SK-N-SH treated with all-trans-retinoic acid at 6 μM for 48 hours (cell line): Measurements from ENCODE around the gene UTS2B.

Source experiments
- ARNTL ChIP-seq: fragments of 450-650 bp; formaldehyde crosslinking; IDR thresholded peaks from 2 replicates; pipeline ENCODE4 v1.5.0; 2020; ENCODE audit warnings: low read depth, mild to moderate bottlenecking, moderate library complexity, borderline replicate concordance
- BACH2 ChIP-seq: fragments of 250-450 bp; sonication (Bioruptor Pico); IDR thresholded peaks from 2 replicates; pipeline ENCODE4 v1.9.0; 2021; ENCODE audit warnings: mild to moderate bottlenecking, borderline replicate concordance
- ESRRG ChIP-seq: fragments of 250-450 bp; sonication (Bioruptor Pico); IDR thresholded peaks from 2 replicates; pipeline ENCODE4 v1.6.1; 2021; ENCODE audit warnings: mild to moderate bottlenecking
- ISL1 ChIP-seq: fragments of 250-450 bp; sonication (Bioruptor Pico); IDR thresholded peaks from 2 replicates; pipeline ENCODE4 v2.1.2; 2022; ENCODE audit warnings: mild to moderate bottlenecking, moderate library complexity
- PPARA ChIP-seq: fragments of 250-450 bp; sonication (Bioruptor Pico); IDR thresholded peaks from 2 replicates; pipeline ENCODE4 v1.5.0; 2020; ENCODE audit warnings: mild to moderate bottlenecking, borderline replicate concordance
- RARB ChIP-seq: fragments of 250-450 bp; sonication (Bioruptor Pico); IDR thresholded peaks from 2 replicates; pipeline ENCODE4 v1.8.0; 2021; ENCODE audit warnings: mild to moderate bottlenecking, moderate library complexity
- ZFP3 ChIP-seq: fragments of 250-450 bp; sonication (Bioruptor Pico); IDR thresholded peaks from 2 replicates; pipeline ENCODE4 v1.5.0; 2020; ENCODE audit warnings: mild to moderate bottlenecking, moderate library complexity
- ZFP30 ChIP-seq: fragments of 450-650 bp; formaldehyde crosslinking; IDR thresholded peaks from 2 replicates; pipeline ENCODE4 v1.5.0; 2022; ENCODE audit warnings: mild to moderate bottlenecking, moderate library complexity
- ZNF565 ChIP-seq: fragments of 450-650 bp; formaldehyde crosslinking; conservative IDR thresholded peaks from 2 replicates; pipeline ENCODE4 v1.5.0; 2020; ENCODE audit warnings: low read depth, mild to moderate bottlenecking, moderate library complexity
- ZNF8 ChIP-seq: fragments of 450-650 bp; formaldehyde crosslinking; IDR thresholded peaks from 2 replicates; pipeline ENCODE4 v1.5.0; 2020; ENCODE audit warnings: mild to moderate bottlenecking, moderate library complexity
- TF ChIP-seq, protein P1 (sequence below): fragments of 250-450 bp; sonication (Bioruptor Pico); IDR thresholded peaks from 2 replicates; pipeline ENCODE4 v1.5.1; 2020; ENCODE audit warnings: low read depth, mild to moderate bottlenecking, moderate library complexity
- TF ChIP-seq, protein P2 (sequence below): fragments of 250-450 bp; sonication (Bioruptor Pico); IDR thresholded peaks from 2 replicates; pipeline ENCODE4 v1.8.0; 2020; ENCODE audit warnings: mild to moderate bottlenecking, moderate library complexity, borderline replicate concordance
- TF ChIP-seq, protein P3 (sequence below): fragments of 250-450 bp; sonication (Bioruptor Pico); IDR thresholded peaks from 2 replicates; pipeline ENCODE4 v1.5.0; 2020; ENCODE audit warnings: mild to moderate bottlenecking, moderate library complexity

DNA sequence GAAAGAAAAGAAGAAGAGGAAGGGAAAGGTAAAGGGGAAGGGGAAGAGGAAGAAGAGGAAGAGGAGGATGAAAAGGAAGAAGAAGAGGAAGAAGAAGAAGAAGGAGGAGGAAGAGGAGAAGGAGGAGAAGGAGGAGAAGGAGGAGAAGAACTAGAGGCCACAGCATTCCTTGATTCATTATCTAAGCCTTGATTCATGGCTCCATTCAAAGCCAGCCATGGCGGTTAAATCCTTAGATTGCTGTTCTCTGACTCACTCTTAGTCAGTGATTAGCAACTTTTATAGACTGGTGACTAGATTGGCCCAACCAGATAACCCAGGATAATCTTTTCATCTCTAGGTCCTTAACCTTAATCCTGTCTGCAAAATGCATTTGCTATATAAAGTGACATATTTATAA lies 83.7 kb downstream of the UTS2B start:
- TF ChIP-seq ESRRG (CRISPR knock-in tag) (no peak), ISL1 (CRISPR knock-in tag) (no peak), RARB (CRISPR knock-in tag) (no peak), ARNTL (CRISPR knock-in tag) (no peak), ZNF565 (CRISPR knock-in tag) (no peak), BACH2 (CRISPR knock-in tag) (no peak), ZFP3 (CRISPR knock-in tag) (no peak), PPARA (CRISPR knock-in tag) (no peak), ZFP30 (CRISPR knock-in tag) (no peak), ZNF8 (CRISPR knock-in tag) (no peak)
- TF ChIP-seq, protein P1, sequence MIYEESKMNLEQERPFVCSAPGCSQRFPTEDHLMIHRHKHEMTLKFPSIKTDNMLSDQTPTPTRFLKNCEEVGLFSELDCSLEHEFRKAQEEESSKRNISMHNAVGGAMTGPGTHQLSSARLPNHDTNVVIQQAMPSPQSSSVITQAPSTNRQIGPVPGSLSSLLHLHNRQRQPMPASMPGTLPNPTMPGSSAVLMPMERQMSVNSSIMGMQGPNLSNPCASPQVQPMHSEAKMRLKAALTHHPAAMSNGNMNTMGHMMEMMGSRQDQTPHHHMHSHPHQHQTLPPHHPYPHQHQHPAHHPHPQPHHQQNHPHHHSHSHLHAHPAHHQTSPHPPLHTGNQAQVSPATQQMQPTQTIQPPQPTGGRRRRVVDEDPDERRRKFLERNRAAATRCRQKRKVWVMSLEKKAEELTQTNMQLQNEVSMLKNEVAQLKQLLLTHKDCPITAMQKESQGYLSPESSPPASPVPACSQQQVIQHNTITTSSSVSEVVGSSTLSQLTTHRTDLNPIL (CRISPR knock-in tag): no peak
- TF ChIP-seq, protein P2, sequence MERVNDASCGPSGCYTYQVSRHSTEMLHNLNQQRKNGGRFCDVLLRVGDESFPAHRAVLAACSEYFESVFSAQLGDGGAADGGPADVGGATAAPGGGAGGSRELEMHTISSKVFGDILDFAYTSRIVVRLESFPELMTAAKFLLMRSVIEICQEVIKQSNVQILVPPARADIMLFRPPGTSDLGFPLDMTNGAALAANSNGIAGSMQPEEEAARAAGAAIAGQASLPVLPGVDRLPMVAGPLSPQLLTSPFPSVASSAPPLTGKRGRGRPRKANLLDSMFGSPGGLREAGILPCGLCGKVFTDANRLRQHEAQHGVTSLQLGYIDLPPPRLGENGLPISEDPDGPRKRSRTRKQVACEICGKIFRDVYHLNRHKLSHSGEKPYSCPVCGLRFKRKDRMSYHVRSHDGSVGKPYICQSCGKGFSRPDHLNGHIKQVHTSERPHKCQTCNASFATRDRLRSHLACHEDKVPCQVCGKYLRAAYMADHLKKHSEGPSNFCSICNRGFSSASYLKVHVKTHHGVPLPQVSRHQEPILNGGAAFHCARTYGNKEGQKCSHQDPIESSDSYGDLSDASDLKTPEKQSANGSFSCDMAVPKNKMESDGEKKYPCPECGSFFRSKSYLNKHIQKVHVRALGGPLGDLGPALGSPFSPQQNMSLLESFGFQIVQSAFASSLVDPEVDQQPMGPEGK (CRISPR knock-in tag): no peak
- TF ChIP-seq, protein P3, sequence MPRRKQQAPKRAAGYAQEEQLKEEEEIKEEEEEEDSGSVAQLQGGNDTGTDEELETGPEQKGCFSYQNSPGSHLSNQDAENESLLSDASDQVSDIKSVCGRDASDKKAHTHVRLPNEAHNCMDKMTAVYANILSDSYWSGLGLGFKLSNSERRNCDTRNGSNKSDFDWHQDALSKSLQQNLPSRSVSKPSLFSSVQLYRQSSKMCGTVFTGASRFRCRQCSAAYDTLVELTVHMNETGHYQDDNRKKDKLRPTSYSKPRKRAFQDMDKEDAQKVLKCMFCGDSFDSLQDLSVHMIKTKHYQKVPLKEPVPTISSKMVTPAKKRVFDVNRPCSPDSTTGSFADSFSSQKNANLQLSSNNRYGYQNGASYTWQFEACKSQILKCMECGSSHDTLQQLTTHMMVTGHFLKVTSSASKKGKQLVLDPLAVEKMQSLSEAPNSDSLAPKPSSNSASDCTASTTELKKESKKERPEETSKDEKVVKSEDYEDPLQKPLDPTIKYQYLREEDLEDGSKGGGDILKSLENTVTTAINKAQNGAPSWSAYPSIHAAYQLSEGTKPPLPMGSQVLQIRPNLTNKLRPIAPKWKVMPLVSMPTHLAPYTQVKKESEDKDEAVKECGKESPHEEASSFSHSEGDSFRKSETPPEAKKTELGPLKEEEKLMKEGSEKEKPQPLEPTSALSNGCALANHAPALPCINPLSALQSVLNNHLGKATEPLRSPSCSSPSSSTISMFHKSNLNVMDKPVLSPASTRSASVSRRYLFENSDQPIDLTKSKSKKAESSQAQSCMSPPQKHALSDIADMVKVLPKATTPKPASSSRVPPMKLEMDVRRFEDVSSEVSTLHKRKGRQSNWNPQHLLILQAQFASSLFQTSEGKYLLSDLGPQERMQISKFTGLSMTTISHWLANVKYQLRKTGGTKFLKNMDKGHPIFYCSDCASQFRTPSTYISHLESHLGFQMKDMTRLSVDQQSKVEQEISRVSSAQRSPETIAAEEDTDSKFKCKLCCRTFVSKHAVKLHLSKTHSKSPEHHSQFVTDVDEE (CRISPR knock-in tag): no peak
